ENCODE data around the gene TXNRD2. TPM values are rescaled to one million over a fixed set of nuclear protein-coding genes. Genes with fewer than 3 reads are reported as not detected.

TXNRD2 gene
- total RNA-seq, 1 donor from 2014 or later, result 0.19 TPM

GRCh38 chr22:19963863-19964642 lies 22.4 kb upstream of the TXNRD2 start:
- H3K9me3 ChIP-seq (ENCODE audit: low read depth), result no peaks in the 10 kb centered on the region
- Mint-ChIP-seq H3K9me3 (no peaks in the 10 kb centered on the region), H3K36me3 (no peaks in the 10 kb centered on the region), H3K27ac (no peak overlapping the region), H3K4me3 (no peak overlapping the region), H3K27me3 (ENCODE audit: insufficient read depth, low read depth) (no peaks in the 10 kb centered on the region), H3K4me1 (peaks cover 37% of the 10 kb centered on the region)
- H2AFZ ChIP-seq (replicated peaks), result no peak overlapping the region
- H3K27ac ChIP-seq, result no peak overlapping the region
- no peaks in the 10 kb centered on the region for H3K79me2 ChIP-seq (ENCODE audit: low read depth)
- no peaks in the 10 kb centered on the region for H3K27me3 ChIP-seq
- H4K20me1 ChIP-seq (ENCODE audit: low read depth), result no peaks in the 10 kb centered on the region
- no peak overlapping the region for H3K4me3 ChIP-seq
- no peak for DNase-seq (ENCODE audit: low spot score)
- H3K4me2 ChIP-seq, result no peak overlapping the region
- peaks cover 14% of the 10 kb centered on the region for H3F3A ChIP-seq (ENCODE audit: low read depth)
- no peaks in the 10 kb centered on the region for H3K36me3 ChIP-seq
- TF ChIP-seq EZH2 (IDR thresholded peaks at IDR 0.05) (no peak), CTCF (IDR thresholded peaks at IDR 0.05) (no peak), EZH2phosphoT487 (IDR thresholded peaks at IDR 0.05) (no peak)
- H3K4me1 ChIP-seq, result peaks cover 8% of the 10 kb centered on the region
- no peak overlapping the region for H3K9ac ChIP-seq

- peak overlapping the region; percentile 48 for H3K4me3 Mint-ChIP-seq
- TF ChIP-seq EZH2 (IDR thresholded peaks at IDR 0.05), result no peak
- TF ChIP-seq CTCF (IDR thresholded peaks at IDR 0.05), result no peak
- no peak for TF ChIP-seq EZH2phosphoT487 (IDR thresholded peaks at IDR 0.05)
Measured at GRCh38 chr22:19962909-19963806, 21.5 kb upstream of the TXNRD2 start.

GRCh38 chr22:19962246-19962908 lies 20.8 kb upstream of the TXNRD2 start:
- Histone ChIP-seq H3K27ac (no peak overlapping the region), H3K4me2 (peak overlapping the region; percentile 31), H3K79me2 (ENCODE audit: low read depth) (no peaks in the 10 kb centered on the region), H2AFZ (replicated peaks) (no peak overlapping the region), H3K9ac (no peak overlapping the region), H4K20me1 (ENCODE audit: low read depth) (no peaks in the 10 kb centered on the region), H3K4me3 (no peak overlapping the region), H3K36me3 (no peaks in the 10 kb centered on the region), H3K27me3 (no peaks in the 10 kb centered on the region), H3K4me1 (peaks cover 8% of the 10 kb centered on the region), H3K9me3 (ENCODE audit: low read depth) (no peaks in the 10 kb centered on the region), H3F3A (ENCODE audit: low read depth) (peaks cover 10% of the 10 kb centered on the region)
- no peaks in the 10 kb centered on the region for H3K9me3 Mint-ChIP-seq
- H3K4me1 Mint-ChIP-seq, result peaks cover 37% of the 10 kb centered on the region
- DNase-seq (ENCODE audit: low spot score), result peak; percentile 95
- TF ChIP-seq CTCF (IDR thresholded peaks at IDR 0.05) (peak; percentile 73), EZH2phosphoT487 (IDR thresholded peaks at IDR 0.05) (no peak), EZH2 (IDR thresholded peaks at IDR 0.05) (no peak)
- peak overlapping the region; percentile 74 for H3K27ac Mint-ChIP-seq
- H3K4me3 Mint-ChIP-seq, result no peak overlapping the region
- H3K36me3 Mint-ChIP-seq, result no peaks in the 10 kb centered on the region
- peaks cover 6% of the 10 kb centered on the region for H3K27me3 Mint-ChIP-seq (ENCODE audit: insufficient read depth, low read depth)

More at GRCh38 chr22:19962909-19963806, 21.5 kb upstream of the TXNRD2 start:
- Mint-ChIP-seq H3K36me3 (no peaks in the 10 kb centered on the region), H3K9me3 (no peaks in the 10 kb centered on the region), H3K27me3 (ENCODE audit: insufficient read depth, low read depth) (peaks cover 4% of the 10 kb centered on the region), H3K27ac (no peak overlapping the region), H3K4me1 (peaks cover 42% of the 10 kb centered on the region)
- Histone ChIP-seq H3K9me3 (ENCODE audit: low read depth) (no peaks in the 10 kb centered on the region), H3K4me1 (peaks cover 8% of the 10 kb centered on the region), H3K4me2 (peak overlapping the region; percentile 31), H3K27me3 (no peaks in the 10 kb centered on the region), H3K36me3 (no peaks in the 10 kb centered on the region), H3K4me3 (no peak overlapping the region), H3K27ac (no peak overlapping the region), H3K79me2 (ENCODE audit: low read depth) (no peaks in the 10 kb centered on the region), H2AFZ (replicated peaks) (no peak overlapping the region), H4K20me1 (ENCODE audit: low read depth) (no peaks in the 10 kb centered on the region), H3K9ac (no peak overlapping the region), H3F3A (ENCODE audit: low read depth) (peaks cover 14% of the 10 kb centered on the region)
- DNase-seq (ENCODE audit: low spot score), result no peak
